ENCODE data around the gene SLC36A3.
A peak's percentile ranks its signal among the peaks of the same experiment; 100 is the strongest.
"Not testable (repeated sequence)": the region's sequence is repeated elsewhere in the genome, so short reads cannot be mapped to it uniquely, and the experiment has no call there.

Gene SLC36A3

GRCh38 chr5:151303666-151304065 lies at the start of gene SLC36A3:
TSS of gene SLC36A3 (minus strand) at chr5:151303766. CDS start at chr5:151303354, 412 bp downstream.
- DNase-seq: no peak

DNA sequence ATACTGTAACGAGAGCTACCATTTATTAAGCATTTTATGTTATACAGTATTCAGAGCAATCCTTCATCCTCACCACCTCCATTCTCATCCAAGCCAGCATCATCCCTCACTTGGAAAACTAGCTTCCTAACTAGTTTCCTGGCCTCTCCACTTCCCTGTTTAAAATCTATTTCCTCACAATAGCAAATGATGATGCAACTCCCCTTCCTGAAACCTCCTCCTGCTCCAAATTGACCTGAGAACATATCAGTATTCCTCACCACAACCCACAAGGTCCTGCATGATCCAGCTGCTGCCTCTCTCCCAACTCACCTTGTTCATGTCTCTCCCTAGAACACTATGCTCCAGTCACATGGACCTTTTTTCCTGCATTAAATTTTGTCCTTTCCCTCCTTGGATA lies 48.1 kb upstream of the SLC36A3 start:
- DNase-seq: no peak

DNA sequence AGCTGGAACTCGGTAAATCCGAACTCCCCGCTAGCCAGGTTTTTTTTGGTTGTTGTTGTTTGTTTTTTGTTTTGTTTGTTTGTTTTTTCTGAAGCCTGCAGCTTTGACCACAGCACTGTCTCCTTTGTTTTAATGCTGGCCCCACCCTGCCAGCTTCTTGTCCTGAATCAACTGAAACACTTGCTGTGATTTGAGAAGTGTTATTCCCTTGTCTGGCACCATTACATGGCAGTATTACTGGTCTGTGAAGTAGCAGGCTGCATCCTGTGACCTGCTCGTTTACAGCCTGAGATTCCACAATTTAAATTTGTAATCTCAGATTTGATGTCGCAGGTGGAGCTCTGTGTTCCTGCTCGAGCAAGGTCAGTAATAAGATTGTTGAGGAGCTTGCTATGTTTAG lies 45.2 kb upstream of the SLC36A3 start:
- no peak for DNase-seq

GRCh38 chr5:151347369-151347768 lies 43.8 kb upstream of the SLC36A3 start, which contains the start of gene SLC36A2:
TSS of gene SLC36A2 (minus strand) at chr5:151347559. CDS start at chr5:151347460, 99 bp downstream.
- no peak for DNase-seq

GRCh38 chr5:151345808-151346478 lies 42.4 kb upstream of the SLC36A3 start:
- DNase-seq: no peak

DNA sequence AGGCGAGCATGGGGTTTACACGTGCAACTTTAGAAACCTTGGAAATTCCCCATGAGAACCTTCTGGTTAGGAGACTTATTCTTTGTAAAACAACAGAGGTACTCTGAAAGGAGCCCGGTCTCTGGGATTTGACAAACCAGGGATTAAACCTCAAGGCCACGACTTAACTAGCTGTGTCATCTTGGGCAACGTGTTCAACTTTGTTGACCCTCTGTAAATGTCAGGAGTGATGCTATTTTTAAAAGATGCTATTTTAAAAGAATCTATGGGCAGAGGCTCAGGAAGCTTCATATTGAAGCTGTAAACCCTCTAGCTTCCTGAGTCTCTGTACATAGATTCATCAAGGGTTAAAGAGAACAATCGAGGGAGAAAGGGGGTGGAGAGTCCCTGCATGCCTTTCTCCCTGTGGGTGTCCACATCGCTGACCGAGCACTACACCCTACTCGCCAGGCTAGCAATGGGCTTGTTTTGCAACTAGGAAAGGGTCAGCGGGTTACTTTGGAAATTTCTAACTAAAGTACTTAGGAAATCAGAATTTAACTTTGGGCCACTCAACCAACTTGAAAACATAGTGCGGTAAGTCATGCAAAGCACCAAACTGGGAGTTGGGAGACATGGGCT lies 41.7 kb upstream of the SLC36A3 start:
- DNase-seq: no peak

- no peak for DNase-seq
Measured at GRCh38 chr5:151344088-151344487, 40.5 kb upstream of the SLC36A3 start.

GRCh38 chr5:151340004-151340403 lies 36.4 kb upstream of the SLC36A3 start:
- DNase-seq: no peak

DNA sequence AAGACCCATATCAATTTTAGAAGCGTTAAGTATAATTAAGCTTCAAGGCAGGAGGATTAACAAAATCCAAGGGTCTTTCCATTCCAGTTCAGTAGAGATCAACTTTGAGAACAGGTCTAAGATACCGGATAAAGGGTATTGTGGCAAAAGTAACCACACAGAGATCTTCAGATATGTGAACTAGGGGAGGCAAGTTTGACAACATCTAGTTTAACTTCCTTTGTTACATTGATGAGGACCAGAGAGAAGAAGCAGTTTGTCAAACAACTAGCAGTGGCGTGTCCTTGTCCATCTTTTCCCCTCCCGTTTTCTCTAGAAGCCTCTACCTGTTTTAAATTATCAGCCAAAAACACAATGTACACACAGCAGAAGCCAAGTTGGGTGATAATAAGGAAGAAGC lies 35.2 kb upstream of the SLC36A3 start:
- DNase-seq: no peak

DNA sequence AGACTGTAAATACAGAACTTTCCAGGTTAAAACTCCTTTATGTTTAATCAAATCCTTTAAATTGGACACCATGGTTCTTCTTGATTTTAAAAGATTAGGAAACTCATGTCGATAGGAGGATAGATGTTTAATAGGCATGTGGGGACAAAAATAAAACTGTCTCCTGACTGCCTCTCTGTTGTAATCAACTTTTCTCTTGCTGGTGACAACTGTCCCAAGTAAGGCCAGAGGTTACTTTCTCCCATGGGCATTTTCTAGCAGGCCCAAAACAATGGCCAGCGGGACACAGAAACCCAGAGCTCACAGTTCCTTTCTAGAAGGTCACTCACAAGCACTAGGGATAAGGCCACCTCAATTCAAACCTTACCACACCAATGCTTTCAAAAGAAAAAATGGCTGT lies 29.3 kb upstream of the SLC36A3 start:
- DNase-seq: no peak

DNA sequence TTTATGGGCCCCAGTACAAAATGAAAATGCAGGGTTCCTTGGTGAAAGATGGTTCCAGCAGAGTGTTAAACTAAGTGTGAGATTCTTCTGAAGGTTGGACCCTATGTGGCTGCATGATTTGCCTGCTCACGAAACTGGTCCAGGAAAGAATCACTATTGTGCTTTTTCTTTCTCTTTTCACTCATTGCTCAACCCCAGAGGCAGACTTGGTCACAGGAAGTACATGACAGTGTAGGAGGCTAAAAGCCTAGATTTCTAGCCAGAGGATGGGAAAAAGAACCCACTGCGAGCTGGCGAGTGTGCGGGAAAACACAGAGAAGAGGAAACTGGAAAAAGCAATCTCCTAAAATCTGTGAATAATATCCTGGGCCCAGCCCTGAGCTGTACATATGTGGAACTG lies 25.2 kb upstream of the SLC36A3 start:
- no peak for DNase-seq

DNA sequence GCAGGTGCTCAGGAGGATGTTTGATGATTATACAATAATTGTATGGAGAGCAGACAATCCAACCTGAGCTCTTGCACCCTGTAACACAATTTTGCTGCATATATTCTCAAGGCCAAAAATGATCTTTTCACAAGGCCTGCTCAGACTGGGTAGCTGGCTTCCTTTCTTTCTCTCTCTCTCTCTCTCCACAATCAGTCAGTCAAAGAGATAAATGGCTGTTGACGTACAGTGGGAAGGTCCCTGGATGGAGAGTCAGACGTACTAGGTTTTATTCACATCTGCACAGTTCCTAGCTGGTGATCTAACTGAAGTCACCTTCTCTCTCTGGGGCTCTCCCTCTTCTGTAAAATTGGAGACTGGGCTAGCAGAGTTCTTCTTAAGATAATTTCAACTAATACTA lies 24.0 kb upstream of the SLC36A3 start:
- no peak for DNase-seq

DNA sequence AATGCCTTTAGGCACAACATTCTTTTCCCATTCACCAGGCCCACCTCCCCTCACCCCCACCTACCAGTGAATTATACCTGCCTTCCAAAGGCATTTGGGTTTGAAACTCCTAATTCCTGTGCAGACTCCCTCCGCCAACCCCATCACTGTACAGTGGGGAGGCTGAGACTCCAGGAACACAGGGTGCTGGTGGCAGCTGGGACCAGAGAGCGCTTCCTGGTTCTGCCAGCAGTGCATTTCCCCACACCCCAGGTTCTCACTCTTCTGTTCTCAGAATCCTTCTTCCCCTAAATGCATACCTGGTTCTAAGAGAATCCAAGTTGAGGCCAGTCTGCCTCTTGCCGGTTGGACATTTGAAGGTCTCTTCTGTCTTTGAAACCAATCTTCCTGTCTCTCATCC lies 22.7 kb upstream of the SLC36A3 start:
- DNase-seq: no peak

- DNase-seq: no peak
Measured at GRCh38 chr5:151320481-151320880, 16.9 kb upstream of the SLC36A3 start.

DNA sequence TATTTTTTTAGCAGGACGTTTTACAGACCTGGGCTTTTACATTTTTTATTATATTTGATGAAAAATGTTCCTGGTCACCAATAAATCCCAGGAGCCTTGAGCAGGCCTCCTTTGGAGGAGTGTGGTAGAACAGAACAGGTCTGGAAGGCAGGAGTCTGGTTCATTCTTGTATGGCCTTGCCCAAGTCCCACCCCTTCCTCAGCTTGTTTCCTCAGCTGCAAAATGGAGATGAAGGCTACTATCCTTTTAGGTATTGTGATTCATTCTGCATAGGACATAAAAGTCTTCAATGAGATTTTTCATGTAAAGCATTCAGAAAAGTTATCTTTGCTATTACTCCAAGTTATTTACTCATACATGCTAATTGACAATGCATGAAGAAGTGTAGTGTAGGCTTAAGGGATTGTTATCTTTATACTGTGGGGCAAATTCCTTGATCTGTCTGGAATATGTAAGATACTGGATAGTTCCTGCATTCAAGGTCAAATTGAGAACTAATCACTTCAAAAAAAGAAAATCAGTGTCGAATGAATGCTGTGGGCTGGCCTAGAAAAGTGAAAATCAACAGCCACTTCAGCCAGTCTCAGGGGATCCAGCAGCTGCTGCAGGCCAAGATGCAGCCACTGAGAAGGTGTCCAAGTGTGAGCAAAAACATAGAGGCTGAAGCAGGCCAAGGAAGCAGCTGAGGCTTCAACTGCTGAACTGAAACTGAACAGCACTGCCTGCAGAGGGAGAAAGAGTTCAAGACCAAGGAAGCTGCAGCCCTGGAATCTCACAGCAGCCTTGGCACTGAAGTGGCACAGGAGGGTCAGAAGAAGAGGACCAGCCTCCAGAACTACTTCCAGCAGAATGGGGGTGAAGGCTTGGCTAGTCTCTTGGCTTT lies 15.5 kb upstream of the SLC36A3 start:
- no peak for DNase-seq

- no peak for DNase-seq
Measured at GRCh38 chr5:151317871-151318270, 14.3 kb upstream of the SLC36A3 start.

- DNase-seq: peak; percentile 47
Measured at GRCh38 chr5:151315998-151316597, 12.5 kb upstream of the SLC36A3 start.

DNA sequence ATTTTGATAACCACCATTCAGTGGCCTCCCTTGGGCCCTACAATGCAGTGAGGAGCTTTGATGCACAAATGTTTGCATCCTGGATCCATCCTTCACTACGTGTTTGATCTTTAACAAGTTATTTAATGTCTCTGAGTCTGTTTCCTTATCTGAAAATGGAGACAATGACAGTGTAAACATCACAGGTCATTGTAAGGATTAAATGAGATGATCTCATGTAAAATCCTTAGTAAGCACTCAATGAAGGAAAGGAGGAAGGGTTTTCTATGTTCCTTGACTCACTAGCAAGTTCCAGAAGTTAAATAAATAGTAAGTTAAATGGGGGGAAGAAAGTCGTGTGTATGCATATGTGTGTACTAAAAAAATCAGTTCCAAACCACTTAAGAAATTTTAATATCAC lies 9.8 kb upstream of the SLC36A3 start:
- DNase-seq: no peak

DNA sequence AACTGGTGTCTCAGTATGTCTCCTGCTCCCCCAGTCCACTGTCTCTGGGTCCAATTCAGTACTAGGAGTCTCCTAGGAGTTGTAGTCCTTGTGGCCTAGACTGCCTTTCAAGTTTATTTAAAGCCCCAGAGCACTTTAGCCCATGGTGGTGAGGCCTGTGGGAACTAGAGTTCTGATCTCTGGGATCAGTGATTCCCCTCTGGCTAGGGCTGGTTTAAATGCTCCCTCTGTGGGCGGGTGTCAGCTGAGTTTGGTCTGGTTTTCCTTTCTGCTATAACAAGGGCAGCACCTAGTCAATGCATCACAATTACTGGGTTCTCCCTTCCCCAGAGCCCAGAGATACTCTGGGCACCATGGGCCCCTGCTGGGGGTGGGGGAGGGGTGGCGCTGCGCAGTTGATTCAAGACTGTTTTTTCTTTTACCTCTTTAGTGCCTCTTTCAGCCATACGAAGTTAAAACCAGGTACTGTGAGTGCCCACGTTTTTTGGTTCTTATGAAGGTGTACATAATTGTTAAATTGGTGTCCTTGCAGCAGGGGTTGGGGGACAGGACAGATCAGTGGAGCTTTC lies 9.3 kb upstream of the SLC36A3 start:
- no peak for DNase-seq

DNA sequence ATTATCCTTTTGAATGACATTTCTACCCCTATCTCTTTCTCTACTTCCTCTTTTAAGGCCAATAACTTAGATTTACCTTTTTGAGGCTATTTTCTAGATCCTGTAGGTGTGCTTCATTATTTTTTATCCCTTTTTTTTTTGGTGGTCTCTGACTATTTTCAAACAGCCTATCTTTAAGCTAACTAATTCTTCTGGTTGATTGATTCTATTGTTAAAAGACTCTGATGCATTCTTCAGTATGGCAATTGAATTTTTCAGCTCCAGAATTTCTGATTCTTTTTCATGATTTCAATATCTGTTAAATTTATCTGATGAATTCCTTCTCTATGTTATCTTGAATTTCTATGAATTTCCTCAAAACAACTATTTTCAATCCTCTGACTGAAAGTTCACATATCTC lies 7.4 kb upstream of the SLC36A3 start:
- DNase-seq: no peak

DNA sequence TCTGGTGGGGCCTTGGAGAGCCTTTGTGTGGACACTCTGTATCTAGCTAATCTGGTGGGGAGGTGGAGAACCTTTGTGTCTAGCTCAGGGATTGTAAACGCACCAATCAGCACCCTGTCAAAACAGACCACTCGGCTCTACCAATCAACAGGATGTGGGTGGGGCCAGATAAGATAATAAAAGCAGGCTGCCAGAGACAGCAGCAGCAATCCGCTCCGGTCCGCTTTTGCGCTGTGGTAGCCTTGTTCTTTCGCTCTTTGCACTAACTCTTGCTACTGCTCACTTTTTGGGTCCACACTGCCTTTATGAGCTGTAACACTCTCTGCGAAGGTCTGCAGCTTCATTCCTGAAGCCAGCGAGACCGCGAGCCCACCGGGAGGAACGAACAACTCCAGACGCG lies 6.3 kb upstream of the SLC36A3 start:
- DNase-seq: not testable (repeated sequence)

DNA sequence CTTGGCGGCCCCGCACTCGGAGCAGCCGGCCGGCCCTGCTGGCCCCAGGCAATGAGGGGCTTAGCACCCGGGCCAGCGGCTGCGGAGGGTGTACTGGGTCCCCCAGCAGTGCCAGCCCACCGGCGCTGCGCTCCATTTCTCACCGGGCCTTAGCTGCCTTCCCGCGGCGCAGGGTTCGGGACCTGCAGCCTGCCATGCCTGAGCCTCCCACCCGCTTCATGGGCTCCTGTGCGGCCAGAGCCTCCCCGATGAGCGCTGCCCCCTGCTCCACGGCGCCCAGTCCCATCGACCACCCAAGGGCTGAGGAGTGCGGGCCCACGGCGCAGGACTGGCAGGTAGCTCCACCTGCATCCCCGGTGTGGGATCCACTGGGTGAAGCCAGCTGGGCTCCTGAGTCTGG lies 5.7 kb upstream of the SLC36A3 start:
- DNase-seq: not testable (repeated sequence)
